MCF 10A (cell line): ENCODE measurements around the gene HMGN5. TPM values are rescaled to one million over a fixed set of nuclear protein-coding genes. Genes with fewer than 3 reads are reported as not detected.

Experiments used
- BruUV-seq: library from RNA; stranded (reverse); fragments of 400-500 nt; replicated peaks from 2 replicates; lab custom pipeline; 2021; lab: Mats Ljungman, UMichigan
- CTCF ChIA-PET: fragments of 300-600 bp; sonication (Branson Sonifier 250); formaldehyde crosslinking; extraction: SDS; loops from one replicate; lab custom pipeline; 2021; ENCODE audit warnings: antibody characterized with exemption, inconsistent platforms; lab: Yijun Ruan, JAX
- POLR2A ChIA-PET: fragments of 300-600, 350-650 bp; sonication (Branson Sonifier 250); formaldehyde crosslinking; extraction: SDS; loops from one replicate; lab custom pipeline; 2020; ENCODE audit warnings: antibody characterized with exemption, inconsistent platforms; lab: Yijun Ruan, JAX
- DNase-seq: peaks from one replicate; pipeline ENCODE4 v3.0.0-alpha.2; 2018; ENCODE audit not compliant: unreplicated experiment
- H3K27ac Mint-ChIP-seq: one replicate; pipeline ENCODE4 v1.8.0; 2022; ENCODE audit warnings: mild to moderate bottlenecking, low read depth, mixed read lengths; ENCODE audit not compliant: unreplicated experiment
- H3K27me3 Mint-ChIP-seq: one replicate; pipeline ENCODE4 v1.8.0; 2022; ENCODE audit warnings: mixed read lengths; ENCODE audit not compliant: insufficient read depth, unreplicated experiment
- H3K36me3 Mint-ChIP-seq: one replicate; pipeline ENCODE4 v1.8.0; 2022; ENCODE audit warnings: mild to moderate bottlenecking, moderate library complexity, mixed read lengths; ENCODE audit not compliant: insufficient read depth, unreplicated experiment
- H3K4me1 Mint-ChIP-seq: one replicate; pipeline ENCODE4 v1.8.0; 2022; ENCODE audit warnings: mixed read lengths; ENCODE audit not compliant: insufficient read depth, unreplicated experiment
- H3K4me3 Mint-ChIP-seq: one replicate; pipeline ENCODE4 v1.8.0; 2022; ENCODE audit warnings: mild to moderate bottlenecking, moderate library complexity, mixed read lengths; ENCODE audit not compliant: unreplicated experiment
- H3K9me3 Mint-ChIP-seq: one replicate; pipeline ENCODE4 v1.8.0; 2022; ENCODE audit warnings: mixed read lengths; ENCODE audit not compliant: unreplicated experiment
- CTCF ChIP-seq: fragments of 200-600 bp; IDR thresholded peaks from one replicate; pipeline ENCODE4 v1.8.0; 2022; ENCODE audit warnings: antibody characterized with exemption, mild to moderate bottlenecking; ENCODE audit not compliant: unreplicated experiment
- intact Hi-C: fragments of 100-400 bp; cut with micrococcal nuclease; formaldehyde crosslinking; loops from 2 replicates; pipeline ENCODE4 v1.14.1; 2022
- total RNA-seq: library from RNA; stranded (reverse); gene quantifications from 2 replicates; pipeline ENCODE4 v1.2.3, GENCODE V29; 2022

The HMGN5 gene
- total RNA-seq, 1 experiment from 2014 or later: 11.8 TPM

DNA sequence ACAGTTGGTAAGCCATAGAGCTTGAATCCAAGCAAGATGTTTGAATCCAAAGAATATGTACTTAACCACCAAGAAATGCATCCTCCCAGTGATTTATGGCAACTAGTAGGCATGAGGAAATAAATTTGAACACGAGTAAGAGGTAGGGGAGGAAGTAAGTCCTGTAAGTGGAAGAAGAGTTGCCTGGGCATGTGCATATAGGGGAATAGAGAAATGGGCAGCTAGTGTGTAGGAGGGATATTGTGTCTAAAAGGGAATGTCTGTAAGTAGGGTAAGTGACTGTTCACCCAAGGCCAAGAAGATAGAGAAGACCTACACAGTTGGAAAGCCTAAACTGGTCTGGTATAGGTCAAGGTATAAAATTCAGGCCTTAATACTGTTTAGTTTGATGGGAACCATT lies 4.8 kb upstream of the HMGN5 start:
- H3K4me3 Mint-ChIP-seq: no peak overlapping the region
- H3K9me3 Mint-ChIP-seq: peaks cover 15% of the 10 kb centered on the region
- H3K4me1 Mint-ChIP-seq: peaks cover 15% of the 10 kb centered on the region
- peaks cover 5% of the 10 kb centered on the region for H3K36me3 Mint-ChIP-seq
- ChIA-PET POLR2A (interaction anchor here (0.7 kb wide), 1 partner anchor 20 kb away, joined by 3 read pairs; no protein-coding TSS in a partner anchor), CTCF (interaction anchor here (0.6 to 0.9 kb wide), 3 partner anchors 9 to 1552 kb away, joined by 3 to 4 read pairs (median 3); no protein-coding TSS in a partner anchor)
- H3K27me3 Mint-ChIP-seq: no peaks in the 10 kb centered on the region
- intact Hi-C loops: no loop called here
- BruUV-seq: no TSS peak
- H3K27ac Mint-ChIP-seq: peak overlapping the region; percentile 46
- TF ChIP-seq CTCF: no peak
- no peak for DNase-seq

DNA sequence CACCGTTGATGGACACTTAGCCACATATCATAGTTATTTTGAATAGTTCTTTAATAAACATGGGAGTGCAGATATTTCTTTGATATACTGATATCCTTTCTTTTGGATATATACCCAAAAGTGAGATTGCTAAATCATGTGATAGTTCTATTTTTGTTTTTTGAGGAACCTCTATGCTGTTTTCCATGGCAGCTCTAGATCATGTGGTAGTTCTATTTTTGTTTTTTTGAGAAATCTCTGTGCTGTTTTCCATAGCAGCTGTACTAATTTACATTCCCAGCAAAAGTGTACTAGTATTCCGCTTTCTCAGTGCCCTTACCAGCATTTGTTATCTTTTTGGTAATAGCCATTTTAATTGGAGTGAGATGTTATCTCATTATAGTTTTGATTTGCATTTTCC lies 3.8 kb upstream of the HMGN5 start:
- Mint-ChIP-seq H3K4me1 (peaks cover 15% of the 10 kb centered on the region), H3K27me3 (no peaks in the 10 kb centered on the region), H3K4me3 (no peak overlapping the region), H3K36me3 (no peaks in the 10 kb centered on the region), H3K9me3 (peaks cover 15% of the 10 kb centered on the region), H3K27ac (no peak overlapping the region)
- intact Hi-C loops: no loop called here
- no peak for TF ChIP-seq CTCF
- no TSS peak for BruUV-seq
- CTCF ChIA-PET: interaction anchor here (0.8 to 1.7 kb wide), 2 partner anchors 172 to 1898 kb away, joined by 4 to 5 read pairs; no protein-coding TSS in a partner anchor
- DNase-seq: no peak
- POLR2A ChIA-PET: interaction anchor here (1.1 to 1.5 kb wide), 3 partner anchors 39 to 111 kb away, joined by 3 to 4 read pairs (median 3); no protein-coding TSS in a partner anchor

DNA sequence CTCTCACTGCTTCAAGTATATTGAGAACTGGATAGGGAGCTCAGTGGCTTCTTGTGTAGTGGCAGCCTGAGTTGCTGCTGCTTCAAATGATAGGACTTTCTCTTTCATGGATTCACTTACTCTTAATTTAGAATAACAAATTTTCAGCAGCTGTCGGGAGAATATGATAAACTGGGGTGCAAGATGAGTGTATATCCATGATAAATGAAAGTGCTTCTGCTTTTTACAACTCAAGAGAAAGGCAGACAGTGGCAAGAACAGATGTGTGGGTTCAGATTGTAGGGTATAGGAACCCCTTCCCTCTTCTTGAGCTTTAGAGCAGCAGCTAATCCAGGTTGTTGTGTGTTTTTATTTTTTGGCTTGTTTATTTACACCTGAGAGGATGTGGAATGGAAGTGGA lies 1.2 kb upstream of the HMGN5 start:
- ChIA-PET POLR2A (interaction anchor here (1.5 to 2.9 kb wide), 6 partner anchors 13 to 395 kb away, joined by 3 to 55 read pairs (median 8); no protein-coding TSS in a partner anchor), CTCF (interaction anchor here (0.6 to 1.1 kb wide), 6 partner anchors 9 to 338 kb away, joined by 3 read pairs; no protein-coding TSS in a partner anchor)
- H3K27ac Mint-ChIP-seq: peak overlapping the region; percentile 95
- no peaks in the 10 kb centered on the region for H3K36me3 Mint-ChIP-seq
- TF ChIP-seq CTCF: no peak
- H3K4me3 Mint-ChIP-seq: peak overlapping the region; percentile 88
- peaks cover 17% of the 10 kb centered on the region for H3K9me3 Mint-ChIP-seq
- H3K27me3 Mint-ChIP-seq: no peaks in the 10 kb centered on the region
- no TSS peak for BruUV-seq
- H3K4me1 Mint-ChIP-seq: peaks cover 15% of the 10 kb centered on the region
- intact Hi-C loops: no loop called here
- no peak for DNase-seq

DNA sequence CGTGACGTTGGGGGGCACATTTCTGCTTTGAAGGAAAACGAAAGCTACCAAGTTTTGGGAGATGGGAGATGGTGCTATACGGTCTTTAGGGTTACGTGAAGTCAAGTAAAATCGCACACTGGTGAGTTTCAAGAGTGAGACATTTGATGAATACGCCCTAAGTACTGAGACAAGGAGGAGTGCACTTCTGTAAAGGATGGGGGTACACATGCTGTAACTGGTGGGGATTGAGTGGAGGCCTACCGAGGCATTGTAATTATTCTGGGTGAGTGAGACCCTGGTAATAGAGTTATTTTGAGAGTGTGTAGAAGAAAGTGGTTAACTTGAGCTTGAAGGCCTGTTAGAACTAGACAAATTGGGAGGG lies 725 bp upstream of the HMGN5 start:
- H3K27me3 Mint-ChIP-seq: no peaks in the 10 kb centered on the region
- TF ChIP-seq CTCF: no peak
- DNase-seq: peak; percentile 17
- intact Hi-C loops: no loop called here
- H3K36me3 Mint-ChIP-seq: no peaks in the 10 kb centered on the region
- BruUV-seq: no TSS peak
- H3K4me3 Mint-ChIP-seq: peak overlapping the region; percentile 88
- H3K4me1 Mint-ChIP-seq: peaks cover 15% of the 10 kb centered on the region
- ChIA-PET CTCF (interaction anchor here (0.6 to 1.1 kb wide), 8 partner anchors 9 to 337 kb away, joined by 3 to 4 read pairs (median 3); no protein-coding TSS in a partner anchor), POLR2A (interaction anchor here (0.6 to 2.9 kb wide), 13 partner anchors 8 to 939 kb away, joined by 3 to 55 read pairs (median 5); partner anchors contain the start of gene BRWD3)
- peaks cover 22% of the 10 kb centered on the region for H3K9me3 Mint-ChIP-seq
- peak overlapping the region; percentile 95 for H3K27ac Mint-ChIP-seq
